DMS53 (cell line): Measurements from ENCODE around the gene TRMT61A.

Experiments
- DNase-seq: peaks from one replicate; lab custom pipeline; 2025; lab: John Stamatoyannopoulos, UW

Gene TRMT61A

GRCh38 chr14:103528587-103529382 lies at the start of gene TRMT61A:
Gene TRMT61A (plus strand): TSS chr14:103529196. CDS start chr14:103529979, 783 bp downstream.
- DNase-seq, result peak; percentile 96

GRCh38 chr14:103480595-103480994 lies 48.4 kb upstream of the TRMT61A start:
- DNase-seq, result no peak

- DNase-seq, result no peak
These were observed 45.4 kb upstream of the TRMT61A start for GRCh38 chr14:103483600-103483999.

- no peak for DNase-seq
These were observed 43.5 kb upstream of the TRMT61A start for GRCh38 chr14:103485504-103485903.

- DNase-seq, result no peak
These were observed 40.9 kb upstream of the TRMT61A start for GRCh38 chr14:103488071-103488470.

GRCh38 chr14:103488960-103489359 lies 40.0 kb upstream of the TRMT61A start:
- DNase-seq, result no peak

- no peak for DNase-seq
These were observed 39.4 kb upstream of the TRMT61A start for GRCh38 chr14:103489621-103490020.

- DNase-seq, result no peak
These were observed 37.3 kb upstream of the TRMT61A start for GRCh38 chr14:103491691-103492090.

- no peak for DNase-seq
These were observed 36.7 kb upstream of the TRMT61A start for GRCh38 chr14:103492156-103492925.

- DNase-seq, result no peak
These were observed 33.1 kb upstream of the TRMT61A start for GRCh38 chr14:103495854-103496253.

GRCh38 chr14:103496776-103497175 lies 32.2 kb upstream of the TRMT61A start:
- no peak for DNase-seq

GRCh38 chr14:103499709-103500108 lies 29.3 kb upstream of the TRMT61A start:
- DNase-seq, result no peak

- peak; percentile 89 for DNase-seq
These were observed 28.6 kb upstream of the TRMT61A start for GRCh38 chr14:103500148-103500990.

- DNase-seq, result no peak
These were observed 27.7 kb upstream of the TRMT61A start for GRCh38 chr14:103501041-103501870.

- DNase-seq, result no peak
These were observed 26.9 kb upstream of the TRMT61A start for GRCh38 chr14:103501921-103502669.

- no peak for DNase-seq
These were observed 26.1 kb upstream of the TRMT61A start for GRCh38 chr14:103502877-103503276.

- DNase-seq, result no peak
These were observed 25.7 kb upstream of the TRMT61A start for GRCh38 chr14:103503296-103503695.

GRCh38 chr14:103504991-103505565 lies 23.9 kb upstream of the TRMT61A start:
- no peak for DNase-seq

GRCh38 chr14:103507751-103508150 lies 21.2 kb upstream of the TRMT61A start:
- no peak for DNase-seq
